ENCODE results near the gene BCAS4. TPM values are rescaled to one million over a fixed set of nuclear protein-coding genes. Genes with fewer than 3 reads are reported as not detected.

The BCAS4 gene
- total RNA-seq, 4 donors from 2014 or later = 0.66 to 91.6 (median 1.9) TPM

DNA sequence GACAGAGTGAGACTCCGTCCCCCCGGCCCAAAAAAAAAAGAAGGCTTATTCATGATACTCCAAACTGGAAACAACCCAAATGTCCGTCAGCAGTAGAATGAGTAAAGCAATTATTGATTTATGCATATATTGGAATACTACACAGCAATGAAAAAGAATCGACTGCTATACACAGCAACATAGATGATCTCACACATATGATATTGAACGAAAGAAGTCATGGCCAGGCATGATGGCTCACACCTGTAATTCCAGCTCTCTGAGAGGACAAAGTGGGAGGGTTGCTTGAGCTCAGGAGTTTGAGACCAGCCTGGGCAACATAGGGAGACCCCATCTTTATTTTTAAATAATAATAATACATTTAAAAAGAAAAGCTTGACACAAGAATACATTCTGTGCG is 28.5 kb downstream of the BCAS4 start:
- Histone ChIP-seq H3K27ac (no peak overlapping the region), H3K4me3 (no peak overlapping the region), H3K4me1 (peaks cover 0 to 15% (median 3%) of the 10 kb centered on the region in 4 donors), H3K27me3 (no peaks in the 10 kb centered on the region), H3K36me3 (no peaks in the 10 kb centered on the region), H3K9me3 (no peaks in the 10 kb centered on the region)
- no peak for DNase-seq
- TF ChIP-seq, protein P1, sequence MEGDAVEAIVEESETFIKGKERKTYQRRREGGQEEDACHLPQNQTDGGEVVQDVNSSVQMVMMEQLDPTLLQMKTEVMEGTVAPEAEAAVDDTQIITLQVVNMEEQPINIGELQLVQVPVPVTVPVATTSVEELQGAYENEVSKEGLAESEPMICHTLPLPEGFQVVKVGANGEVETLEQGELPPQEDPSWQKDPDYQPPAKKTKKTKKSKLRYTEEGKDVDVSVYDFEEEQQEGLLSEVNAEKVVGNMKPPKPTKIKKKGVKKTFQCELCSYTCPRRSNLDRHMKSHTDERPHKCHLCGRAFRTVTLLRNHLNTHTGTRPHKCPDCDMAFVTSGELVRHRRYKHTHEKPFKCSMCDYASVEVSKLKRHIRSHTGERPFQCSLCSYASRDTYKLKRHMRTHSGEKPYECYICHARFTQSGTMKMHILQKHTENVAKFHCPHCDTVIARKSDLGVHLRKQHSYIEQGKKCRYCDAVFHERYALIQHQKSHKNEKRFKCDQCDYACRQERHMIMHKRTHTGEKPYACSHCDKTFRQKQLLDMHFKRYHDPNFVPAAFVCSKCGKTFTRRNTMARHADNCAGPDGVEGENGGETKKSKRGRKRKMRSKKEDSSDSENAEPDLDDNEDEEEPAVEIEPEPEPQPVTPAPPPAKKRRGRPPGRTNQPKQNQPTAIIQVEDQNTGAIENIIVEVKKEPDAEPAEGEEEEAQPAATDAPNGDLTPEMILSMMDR (IDR thresholded peaks at IDR 0.05) = no peak
- TF ChIP-seq POLR2A (IDR thresholded peaks at IDR 0.05) = no peak

GRCh38 chr20:50824137-50824536 is 29.3 kb downstream of the BCAS4 start:
- Histone ChIP-seq H3K36me3 (no peaks in the 10 kb centered on the region), H3K27me3 (no peaks in the 10 kb centered on the region), H3K27ac (no peak overlapping the region), H3K4me1 (peaks cover 0 to 8% (median 3%) of the 10 kb centered on the region in 4 donors), H3K9me3 (no peaks in the 10 kb centered on the region), H3K4me3 (no peak overlapping the region)
- DNase-seq = no peak
- TF ChIP-seq POLR2A (IDR thresholded peaks at IDR 0.05) = no peak
- TF ChIP-seq, protein P1 (IDR thresholded peaks at IDR 0.05) = no peak

GRCh38 chr20:50826121-50826520 is 31.3 kb downstream of the BCAS4 start:
- DNase-seq = no peak
- no peaks in the 10 kb centered on the region for H3K9me3 ChIP-seq
- peaks cover 0 to 2% (median 0%) of the 10 kb centered on the region in 4 donors for H3K4me1 ChIP-seq
- no peak overlapping the region for H3K4me3 ChIP-seq
- no peaks in the 10 kb centered on the region for H3K36me3 ChIP-seq
- H3K27ac ChIP-seq = no peak overlapping the region
- no peak for TF ChIP-seq POLR2A (IDR thresholded peaks at IDR 0.05)
- TF ChIP-seq, protein P1 (IDR thresholded peaks at IDR 0.05) = no peak
- H3K27me3 ChIP-seq = no peaks in the 10 kb centered on the region

GRCh38 chr20:50828363-50829136 is 33.7 kb downstream of the BCAS4 start:
- TF ChIP-seq POLR2A (IDR thresholded peaks at IDR 0.05) = no peak
- TF ChIP-seq, protein P1 (IDR thresholded peaks at IDR 0.05) = no peak
- no peaks in the 10 kb centered on the region for H3K36me3 ChIP-seq
- H3K4me3 ChIP-seq = no peak overlapping the region
- H3K4me1 ChIP-seq = no peaks in the 10 kb centered on the region
- no peaks in the 10 kb centered on the region for H3K27me3 ChIP-seq
- H3K27ac ChIP-seq = no peak overlapping the region
- DNase-seq = no peak
- H3K9me3 ChIP-seq = no peaks in the 10 kb centered on the region

GRCh38 chr20:50831622-50832021 is 36.8 kb downstream of the BCAS4 start:
- Histone ChIP-seq H3K27ac (no peak overlapping the region), H3K4me3 (no peak overlapping the region), H3K36me3 (no peaks in the 10 kb centered on the region), H3K27me3 (no peaks in the 10 kb centered on the region), H3K4me1 (no peaks in the 10 kb centered on the region), H3K9me3 (no peaks in the 10 kb centered on the region)
- no peak for DNase-seq
- TF ChIP-seq, protein P1 (IDR thresholded peaks at IDR 0.05) = no peak
